SK-N-SH (cell line): ENCODE measurements around the gene AKR1C3. TPM values are rescaled to one million over a fixed set of nuclear protein-coding genes. Genes with fewer than 3 reads are reported as not detected.

ENCODE experiments used
- CTCF ChIA-PET: fragments of 300-600, 350-600 bp; formaldehyde crosslinking; extraction: SDS; loops from one replicate; lab custom pipeline; 2021; lab: Yijun Ruan, JAX
- POLR2A ChIA-PET: fragments of 350-600 bp; sonication (Branson Sonifier 250); formaldehyde crosslinking; extraction: SDS; loops from one replicate; lab custom pipeline; 2020; ENCODE audit warnings: antibody characterized with exemption, inconsistent platforms; lab: Yijun Ruan, JAX
- DNase-seq: peaks from one replicate; pipeline ENCODE4 v3.0.0; 2012
- H2AFZ ChIP-seq: fragments of 200-600 bp; sonication (generic); 2 replicates; pipeline ENCODE4 v1.8.1; 2016; ENCODE audit warnings: antibody characterized with exemption, mild to moderate bottlenecking, low read depth
- H3F3A ChIP-seq: fragments of 200-600 bp; sonication (generic); replicated peaks from 2 replicates; pipeline ENCODE3; 2016; ENCODE audit warnings: antibody characterized with exemption, mild to moderate bottlenecking; ENCODE audit not compliant: insufficient read depth
- H3K27ac ChIP-seq, 2 experiments: fragments of 200-500 bp in 1 of 2; fragments of 200-600 bp in 1 of 2; sonication (Bioruptor generic) in 1 of 2; sonication (generic), shearing (Covaris generic) in 1 of 2; 2 replicates each; pipeline versions ENCODE4 v1.5.1 to v1.6.1; 2014 to 2016; ENCODE audit warnings: low read depth in 2 of 2, inconsistent platforms in 1 of 2, low read length in 1 of 2, mild to moderate bottlenecking in 1 of 2, mixed read lengths in 1 of 2
- H3K27me3 ChIP-seq: fragments of 200-600 bp; sonication (generic), shearing (Covaris generic); 2 replicates; pipeline ENCODE4 v1.6.1; 2016; ENCODE audit warnings: mixed run types; ENCODE audit not compliant: insufficient read depth
- H3K36me3 ChIP-seq, 2 experiments: fragments of 200-500 bp in 1 of 2; fragments of 200-600 bp in 1 of 2; sonication (Bioruptor generic) in 1 of 2; sonication (generic) in 1 of 2; replicated peaks in 1 of 2; 2 replicates each; pipeline versions ENCODE3 to v1.5.1; 2014 to 2016; ENCODE audit warnings: low read length in 1 of 2, mild to moderate bottlenecking in 1 of 2; ENCODE audit not compliant: insufficient read depth in 2 of 2, control insufficient read depth in 1 of 2
- H3K4me1 ChIP-seq, 2 experiments: fragments of 200-500 bp in 1 of 2; fragments of 200-600 bp in 1 of 2; sonication (Bioruptor generic) in 1 of 2; sonication (generic), shearing (Covaris generic) in 1 of 2; 2 replicates each; pipeline versions ENCODE4 v1.5.1 to v1.6.1; 2014 to 2016; ENCODE audit warnings: low read depth in 1 of 2, low read length in 1 of 2, mixed run types in 1 of 2; ENCODE audit not compliant: insufficient read depth in 2 of 2, control insufficient read depth in 1 of 2
- H3K4me2 ChIP-seq: fragments of 200-600 bp; sonication (generic), shearing (Covaris generic); 2 replicates; pipeline ENCODE4 v1.6.1; 2017; ENCODE audit warnings: mixed run types
- H3K4me3 ChIP-seq, 2 experiments: fragments of 200-500 bp in 1 of 2; fragments of 200-600 bp in 1 of 2; sonication (Bioruptor generic) in 1 of 2; sonication (generic), shearing (Covaris generic) in 1 of 2; 2 replicates each; pipeline versions ENCODE4 v1.5.1 to v1.8.1; 2014 to 2016; ENCODE audit warnings: low read depth in 2 of 2, inconsistent platforms in 1 of 2, low read length in 1 of 2, mild to moderate bottlenecking in 1 of 2, mixed read lengths in 1 of 2, moderate library complexity in 1 of 2
- H3K79me2 ChIP-seq: fragments of 200-600 bp; sonication (generic); 2 replicates; pipeline ENCODE4 v1.8.1; 2017; ENCODE audit warnings: mild to moderate bottlenecking; ENCODE audit not compliant: insufficient read depth
- H3K9ac ChIP-seq: fragments of 200-600 bp; sonication (generic); 2 replicates; pipeline ENCODE4 v1.6.1; 2017; ENCODE audit warnings: mixed run types
- H3K9me2 ChIP-seq: fragments of 200-600 bp; sonication (generic); 2 replicates; pipeline ENCODE4 v1.6.1; 2017; ENCODE audit warnings: mixed run types
- H3K9me3 ChIP-seq: fragments of 200-600 bp; sonication (generic); 2 replicates; pipeline ENCODE4 v1.6.1; 2017; ENCODE audit warnings: mixed run types, mild to moderate bottlenecking, moderate library complexity
- H4K20me1 ChIP-seq: fragments of 200-600 bp; sonication (generic); 2 replicates; pipeline ENCODE4 v1.6.1; 2017; ENCODE audit warnings: mild to moderate bottlenecking, mixed run types; ENCODE audit not compliant: insufficient read depth
- CHD2 ChIP-seq: fragments of 150-350 bp; IDR thresholded peaks from 2 replicates; pipeline ENCODE4 v1.6.1; 2018; ENCODE audit warnings: low read length; ENCODE audit not compliant: partially characterized antibody
- EP300 ChIP-seq, 2 experiments: IDR thresholded peaks; 2 replicates each; pipeline versions ENCODE4 v1.4.0 to v1.6.1; 2012; ENCODE audit warnings: borderline replicate concordance in 1 of 2, low read depth in 1 of 2, low read length in 1 of 2
- FOXJ3 ChIP-seq: sonication (generic); formaldehyde crosslinking; IDR thresholded peaks from 2 replicates; pipeline ENCODE4 v1.5.1; 2020; ENCODE audit warnings: mild to moderate bottlenecking, missing genetic modification reagents
- IRF3 ChIP-seq: fragments of 150-350 bp; IDR thresholded peaks from 2 replicates; pipeline ENCODE4 v1.6.1; 2016; ENCODE audit warnings: mild to moderate bottlenecking, low read depth, low read length
- JUND ChIP-seq: IDR thresholded peaks from 2 replicates; pipeline ENCODE4 v1.4.0; 2012
- MXI1 ChIP-seq: IDR thresholded peaks from 2 replicates; pipeline ENCODE4 v1.6.1; 2012; ENCODE audit warnings: mild to moderate bottlenecking, low read depth, low read length, improper control_type of control experiment
- NFIC ChIP-seq: IDR thresholded peaks from 2 replicates; pipeline ENCODE4 v1.4.0; 2012; ENCODE audit warnings: borderline replicate concordance
- NRF1 ChIP-seq: IDR thresholded peaks from 2 replicates; pipeline ENCODE4 v1.6.1; 2012; ENCODE audit warnings: low read depth, mild to moderate bottlenecking, low read length
- RCOR1 ChIP-seq: fragments of 150-350 bp; IDR thresholded peaks from 2 replicates; pipeline ENCODE4 v1.6.1; 2017; ENCODE audit warnings: antibody characterized with exemption, low read length
- REST ChIP-seq: IDR thresholded peaks from 2 replicates; pipeline ENCODE4 v1.6.1; 2012; ENCODE audit warnings: mild to moderate bottlenecking, low read depth, low read length, moderate library complexity
- RFX5 ChIP-seq: IDR thresholded peaks from 2 replicates; pipeline ENCODE4 v1.6.1; 2012; ENCODE audit warnings: mild to moderate bottlenecking, improper control_type of control experiment, low read length
- SIN3A ChIP-seq: IDR thresholded peaks from 2 replicates; pipeline ENCODE4 v1.6.1; 2012; ENCODE audit warnings: low read depth, mild to moderate bottlenecking, low read length, moderate library complexity, borderline replicate concordance
- TEAD4 ChIP-seq: IDR thresholded peaks from 2 replicates; pipeline ENCODE4 v1.4.0; 2012; ENCODE audit warnings: mild to moderate bottlenecking, borderline replicate concordance; ENCODE audit not compliant: insufficient read depth
- YY1 ChIP-seq: IDR thresholded peaks from 2 replicates; pipeline ENCODE4 v1.4.0; 2012; ENCODE audit warnings: low read depth, mild to moderate bottlenecking
- WGBS: methylation state at CpG from one replicate; pipeline ENCODE4 v1.1.6; 2017; ENCODE audit warnings: low lambda C conversion rate; 5-methylcytosine and 5-hydroxymethylcytosine counted together
- polyA plus RNA-seq, 3 experiments: library from polyadenylated mRNA; depleted of rRNA; stranded (reverse); fragments of >200 nt; gene quantifications; 2 replicates each; pipeline ENCODE4 v1.2.3, GENCODE V29; 2012
- TF ChIP-seq, protein P1 (sequence below): IDR thresholded peaks from 2 replicates; pipeline ENCODE4 v1.4.0; 2012; ENCODE audit warnings: low read depth
- TF ChIP-seq, protein P2 (sequence below): IDR thresholded peaks from 2 replicates; pipeline ENCODE4 v1.4.0; 2012; ENCODE audit warnings: low read depth, borderline replicate concordance

AKR1C3 gene
- polyA plus RNA-seq, 1 of the 3 experiments (the other 2 are of a cell fraction): 0.28 TPM

- Histone ChIP-seq H3K27me3 (peaks cover 10% of the 10 kb centered on the region; the same call in 1 of the 2 replicates), H3K9ac (no peak overlapping the region), H2AFZ (no peak overlapping the region), H4K20me1 (no peaks in the 10 kb centered on the region), H3K27ac (no peak overlapping the region), H3K79me2 (no peaks in the 10 kb centered on the region), H3K4me2 (no peak overlapping the region), H3K4me3 (no peak overlapping the region), H3K9me3 (no peaks in the 10 kb centered on the region), H3K4me1 (peaks cover 0 to 19% of the 10 kb centered on the region in 2 experiments; a peak in 2 of 4 replicates), H3K9me2 (no peaks in the 10 kb centered on the region), H3K36me3 (no peaks in the 10 kb centered on the region), H3F3A (no peaks in the 10 kb centered on the region)
- CTCF ChIA-PET: interaction anchor here (1.1 kb wide), 1 partner anchor 24 kb away, joined by 3 read pairs; no protein-coding TSS in a partner anchor
- POLR2A ChIA-PET: no interaction called here
- no peak for DNase-seq
- no peak for TF ChIP-seq IRF3
- no peak for TF ChIP-seq EP300 (IDR thresholded peaks at IDR 0.05; ENCODE audit: borderline replicate concordance in 1 of 2, low read depth in 1 of 2, low read length in 1 of 2)
- no peak for TF ChIP-seq TEAD4
- no peak for TF ChIP-seq JUND
- TF ChIP-seq, protein P1, sequence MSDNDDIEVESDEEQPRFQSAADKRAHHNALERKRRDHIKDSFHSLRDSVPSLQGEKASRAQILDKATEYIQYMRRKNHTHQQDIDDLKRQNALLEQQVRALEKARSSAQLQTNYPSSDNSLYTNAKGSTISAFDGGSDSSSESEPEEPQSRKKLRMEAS: no peak
- TF ChIP-seq, protein P2, sequence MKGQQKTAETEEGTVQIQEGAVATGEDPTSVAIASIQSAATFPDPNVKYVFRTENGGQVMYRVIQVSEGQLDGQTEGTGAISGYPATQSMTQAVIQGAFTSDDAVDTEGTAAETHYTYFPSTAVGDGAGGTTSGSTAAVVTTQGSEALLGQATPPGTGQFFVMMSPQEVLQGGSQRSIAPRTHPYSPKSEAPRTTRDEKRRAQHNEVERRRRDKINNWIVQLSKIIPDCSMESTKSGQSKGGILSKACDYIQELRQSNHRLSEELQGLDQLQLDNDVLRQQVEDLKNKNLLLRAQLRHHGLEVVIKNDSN: no peak
- no peak for TF ChIP-seq RCOR1
- no peak for TF ChIP-seq REST
- TF ChIP-seq NFIC: no peak
- TF ChIP-seq RFX5: no peak
- no peak for TF ChIP-seq YY1
- no peak for TF ChIP-seq CHD2
- no peak for TF ChIP-seq SIN3A
- no peak for TF ChIP-seq MXI1
- TF ChIP-seq FOXJ3: no peak
- no peak for TF ChIP-seq NRF1
- WGBS: 28% methylated on average over 2 of the region's 2 CpGs
These were observed 20.6 kb upstream of the AKR1C3 start for GRCh38 chr10:5073659-5074058.
